PC-9 (cell line): ENCODE results near the gene RNU7-1.

ENCODE experiments used
- EZH2 ChIP-seq: fragments of 200-600 bp; sonication (generic); IDR thresholded peaks from 2 replicates; pipeline ENCODE4 v1.8.0; 2017; ENCODE audit warnings: antibody characterized with exemption, low read depth
- TF ChIP-seq, protein P1 (sequence below): fragments of 200-600 bp; sonication (generic); conservative IDR thresholded peaks from 2 replicates; pipeline ENCODE4 v1.6.1; 2017; ENCODE audit warnings: mixed run types, antibody characterized with exemption, mild to moderate bottlenecking, moderate library complexity

DNA sequence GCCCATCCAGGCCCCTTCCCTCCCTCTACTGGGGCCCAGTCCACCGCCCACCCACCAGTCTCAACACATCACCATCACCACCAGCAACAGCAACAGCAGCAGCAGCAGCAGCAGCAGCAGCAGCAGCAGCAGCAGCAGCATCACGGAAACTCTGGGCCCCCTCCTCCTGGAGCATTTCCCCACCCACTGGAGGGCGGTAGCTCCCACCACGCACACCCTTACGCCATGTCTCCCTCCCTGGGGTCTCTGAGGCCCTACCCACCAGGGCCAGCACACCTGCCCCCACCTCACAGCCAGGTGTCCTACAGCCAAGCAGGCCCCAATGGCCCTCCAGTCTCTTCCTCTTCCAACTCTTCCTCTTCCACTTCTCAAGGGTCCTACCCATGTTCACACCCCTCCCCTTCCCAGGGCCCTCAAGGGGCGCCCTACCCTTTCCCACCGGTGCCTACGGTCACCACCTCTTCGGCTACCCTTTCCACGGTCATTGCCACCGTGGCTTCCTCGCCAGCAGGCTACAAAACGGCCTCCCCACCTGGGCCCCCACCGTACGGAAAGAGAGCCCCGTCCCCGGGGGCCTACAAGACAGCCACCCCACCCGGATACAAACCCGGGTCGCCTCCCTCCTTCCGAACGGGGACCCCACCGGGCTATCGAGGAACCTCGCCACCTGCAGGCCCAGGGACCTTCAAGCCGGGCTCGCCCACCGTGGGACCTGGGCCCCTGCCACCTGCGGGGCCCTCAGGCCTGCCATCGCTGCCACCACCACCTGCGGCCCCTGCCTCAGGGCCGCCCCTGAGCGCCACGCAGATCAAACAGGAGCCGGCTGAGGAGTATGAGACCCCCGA lies 6.8 kb upstream of the RNU7-1 start:
- TF ChIP-seq, protein P1, sequence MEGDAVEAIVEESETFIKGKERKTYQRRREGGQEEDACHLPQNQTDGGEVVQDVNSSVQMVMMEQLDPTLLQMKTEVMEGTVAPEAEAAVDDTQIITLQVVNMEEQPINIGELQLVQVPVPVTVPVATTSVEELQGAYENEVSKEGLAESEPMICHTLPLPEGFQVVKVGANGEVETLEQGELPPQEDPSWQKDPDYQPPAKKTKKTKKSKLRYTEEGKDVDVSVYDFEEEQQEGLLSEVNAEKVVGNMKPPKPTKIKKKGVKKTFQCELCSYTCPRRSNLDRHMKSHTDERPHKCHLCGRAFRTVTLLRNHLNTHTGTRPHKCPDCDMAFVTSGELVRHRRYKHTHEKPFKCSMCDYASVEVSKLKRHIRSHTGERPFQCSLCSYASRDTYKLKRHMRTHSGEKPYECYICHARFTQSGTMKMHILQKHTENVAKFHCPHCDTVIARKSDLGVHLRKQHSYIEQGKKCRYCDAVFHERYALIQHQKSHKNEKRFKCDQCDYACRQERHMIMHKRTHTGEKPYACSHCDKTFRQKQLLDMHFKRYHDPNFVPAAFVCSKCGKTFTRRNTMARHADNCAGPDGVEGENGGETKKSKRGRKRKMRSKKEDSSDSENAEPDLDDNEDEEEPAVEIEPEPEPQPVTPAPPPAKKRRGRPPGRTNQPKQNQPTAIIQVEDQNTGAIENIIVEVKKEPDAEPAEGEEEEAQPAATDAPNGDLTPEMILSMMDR = no peak
- no peak for TF ChIP-seq EZH2
